ENCODE data around the gene CLSTN1.
A peak's percentile ranks its signal among the peaks of the same experiment; 100 is the strongest.

CLSTN1 gene

GRCh38 chr1:9823943-9824701, at the start of gene CLSTN1:
CLSTN1 (minus strand) TSS chr1:9823965; CDS start chr1:9823733, 232 bp downstream.
- peak within 1 kb of the TSS; percentile 87 for H3K27ac ChIP-seq (ENCODE audit: low read length)
- H3K36me3 ChIP-seq (ENCODE audit: control insufficient read depth in 2 of 2, insufficient read depth in 2 of 2, low read length in 2 of 2): no peaks in the 10 kb centered on the region
- H3K27me3 ChIP-seq (ENCODE audit: control insufficient read depth in 1 of 2, insufficient read depth in 2 of 2, low read length in 2 of 2): no peaks in the 10 kb centered on the region
- no peaks in the 10 kb centered on the region for H3K9me3 ChIP-seq (ENCODE audit: control insufficient read depth in 2 of 2, low read length in 2 of 2)
- peak within 1 kb of the TSS; percentile 93 to 96 for H3K4me3 ChIP-seq (ENCODE audit: low read length in 2 of 2)
- H3K9ac ChIP-seq (ENCODE audit: low read length in 2 of 2): peak within 1 kb of the TSS; percentile 73 to 75
- H3K4me1 ChIP-seq (ENCODE audit: control insufficient read depth, insufficient read depth, low read length): peaks cover 20% of the 10 kb centered on the region

GRCh38 chr1:9873385-9873784, 49.6 kb upstream of the CLSTN1 start:
- Histone ChIP-seq H3K4me3 (ENCODE audit: low read length in 2 of 2) (no peak overlapping the region), H3K4me1 (ENCODE audit: control insufficient read depth, insufficient read depth, low read length) (peaks cover 12% of the 10 kb centered on the region), H3K27ac (ENCODE audit: low read length) (no peak overlapping the region), H3K27me3 (ENCODE audit: control insufficient read depth in 1 of 2, insufficient read depth in 2 of 2, low read length in 2 of 2) (no peaks in the 10 kb centered on the region), H3K9ac (ENCODE audit: low read length in 2 of 2) (no peak overlapping the region), H3K9me3 (ENCODE audit: control insufficient read depth in 2 of 2, low read length in 2 of 2) (no peaks in the 10 kb centered on the region), H3K36me3 (ENCODE audit: control insufficient read depth in 2 of 2, insufficient read depth in 2 of 2, low read length in 2 of 2) (peaks cover 5 to 12% of the 10 kb centered on the region in 2 donors)

GRCh38 chr1:9872430-9873165, 48.8 kb upstream of the CLSTN1 start:
- no peaks in the 10 kb centered on the region for H3K27me3 ChIP-seq (ENCODE audit: control insufficient read depth in 1 of 2, insufficient read depth in 2 of 2, low read length in 2 of 2)
- H3K9ac ChIP-seq (ENCODE audit: low read length in 2 of 2): no peak overlapping the region
- peaks cover 5 to 12% of the 10 kb centered on the region in 2 donors for H3K36me3 ChIP-seq (ENCODE audit: control insufficient read depth in 2 of 2, insufficient read depth in 2 of 2, low read length in 2 of 2)
- H3K4me3 ChIP-seq (ENCODE audit: low read length in 2 of 2): no peak overlapping the region
- no peak overlapping the region for H3K27ac ChIP-seq (ENCODE audit: low read length)
- no peaks in the 10 kb centered on the region for H3K9me3 ChIP-seq (ENCODE audit: control insufficient read depth in 2 of 2, low read length in 2 of 2)
- peaks cover 12% of the 10 kb centered on the region for H3K4me1 ChIP-seq (ENCODE audit: control insufficient read depth, insufficient read depth, low read length)

- H3K27ac ChIP-seq (ENCODE audit: low read length): no peak overlapping the region
- H3K36me3 ChIP-seq (ENCODE audit: control insufficient read depth in 2 of 2, insufficient read depth in 2 of 2, low read length in 2 of 2): peaks cover 5 to 12% of the 10 kb centered on the region in 2 donors
- no peaks in the 10 kb centered on the region for H3K27me3 ChIP-seq (ENCODE audit: control insufficient read depth in 1 of 2, insufficient read depth in 2 of 2, low read length in 2 of 2)
- no peaks in the 10 kb centered on the region for H3K9me3 ChIP-seq (ENCODE audit: control insufficient read depth in 2 of 2, low read length in 2 of 2)
- no peak overlapping the region for H3K4me3 ChIP-seq (ENCODE audit: low read length in 2 of 2)
- no peak overlapping the region for H3K9ac ChIP-seq (ENCODE audit: low read length in 2 of 2)
- H3K4me1 ChIP-seq (ENCODE audit: control insufficient read depth, insufficient read depth, low read length): peaks cover 12% of the 10 kb centered on the region
These were observed 48.1 kb upstream of the CLSTN1 start for GRCh38 chr1:9871707-9872425.

GRCh38 chr1:9871021-9871420, 47.3 kb upstream of the CLSTN1 start:
- Histone ChIP-seq H3K4me1 (ENCODE audit: control insufficient read depth, insufficient read depth, low read length) (peaks cover 12% of the 10 kb centered on the region), H3K36me3 (ENCODE audit: control insufficient read depth in 2 of 2, insufficient read depth in 2 of 2, low read length in 2 of 2) (peaks cover 5 to 14% of the 10 kb centered on the region in 2 donors), H3K9ac (ENCODE audit: low read length in 2 of 2) (no peak overlapping the region), H3K27me3 (ENCODE audit: control insufficient read depth in 1 of 2, insufficient read depth in 2 of 2, low read length in 2 of 2) (no peaks in the 10 kb centered on the region), H3K4me3 (ENCODE audit: low read length in 2 of 2) (no peak overlapping the region), H3K27ac (ENCODE audit: low read length) (no peak overlapping the region), H3K9me3 (ENCODE audit: control insufficient read depth in 2 of 2, low read length in 2 of 2) (no peaks in the 10 kb centered on the region)

GRCh38 chr1:9870572-9870971, 46.8 kb upstream of the CLSTN1 start:
- H3K4me3 ChIP-seq (ENCODE audit: low read length in 2 of 2): no peak overlapping the region
- H3K36me3 ChIP-seq (ENCODE audit: control insufficient read depth in 2 of 2, insufficient read depth in 2 of 2, low read length in 2 of 2): peaks cover 5 to 14% of the 10 kb centered on the region in 2 donors
- H3K9me3 ChIP-seq (ENCODE audit: control insufficient read depth in 2 of 2, low read length in 2 of 2): no peaks in the 10 kb centered on the region
- no peak overlapping the region for H3K9ac ChIP-seq (ENCODE audit: low read length in 2 of 2)
- H3K27ac ChIP-seq (ENCODE audit: low read length): no peak overlapping the region
- H3K27me3 ChIP-seq (ENCODE audit: control insufficient read depth in 1 of 2, insufficient read depth in 2 of 2, low read length in 2 of 2): no peaks in the 10 kb centered on the region
- H3K4me1 ChIP-seq (ENCODE audit: control insufficient read depth, insufficient read depth, low read length): peaks cover 11% of the 10 kb centered on the region

- Histone ChIP-seq H3K36me3 (ENCODE audit: control insufficient read depth in 2 of 2, insufficient read depth in 2 of 2, low read length in 2 of 2) (peaks cover 5 to 14% of the 10 kb centered on the region in 2 donors), H3K27me3 (ENCODE audit: control insufficient read depth in 1 of 2, insufficient read depth in 2 of 2, low read length in 2 of 2) (no peaks in the 10 kb centered on the region), H3K27ac (ENCODE audit: low read length) (no peak overlapping the region), H3K4me1 (ENCODE audit: control insufficient read depth, insufficient read depth, low read length) (peaks cover 3% of the 10 kb centered on the region), H3K4me3 (ENCODE audit: low read length in 2 of 2) (no peak overlapping the region), H3K9me3 (ENCODE audit: control insufficient read depth in 2 of 2, low read length in 2 of 2) (no peaks in the 10 kb centered on the region), H3K9ac (ENCODE audit: low read length in 2 of 2) (no peak overlapping the region)
These were observed 46.1 kb upstream of the CLSTN1 start for GRCh38 chr1:9869831-9870251.

- no peak overlapping the region for H3K4me3 ChIP-seq (ENCODE audit: low read length in 2 of 2)
- H3K9me3 ChIP-seq (ENCODE audit: control insufficient read depth in 2 of 2, low read length in 2 of 2): no peaks in the 10 kb centered on the region
- H3K36me3 ChIP-seq (ENCODE audit: control insufficient read depth in 2 of 2, insufficient read depth in 2 of 2, low read length in 2 of 2): peaks cover 5 to 16% of the 10 kb centered on the region in 2 donors
- H3K27me3 ChIP-seq (ENCODE audit: control insufficient read depth in 1 of 2, insufficient read depth in 2 of 2, low read length in 2 of 2): no peaks in the 10 kb centered on the region
- no peak overlapping the region for H3K27ac ChIP-seq (ENCODE audit: low read length)
- no peak overlapping the region for H3K9ac ChIP-seq (ENCODE audit: low read length in 2 of 2)
- no peaks in the 10 kb centered on the region for H3K4me1 ChIP-seq (ENCODE audit: control insufficient read depth, insufficient read depth, low read length)
These were observed 44.5 kb upstream of the CLSTN1 start for GRCh38 chr1:9868244-9868590.

- Histone ChIP-seq H3K4me1 (ENCODE audit: control insufficient read depth, insufficient read depth, low read length) (no peaks in the 10 kb centered on the region), H3K4me3 (ENCODE audit: low read length in 2 of 2) (no peak overlapping the region), H3K36me3 (ENCODE audit: control insufficient read depth in 2 of 2, insufficient read depth in 2 of 2, low read length in 2 of 2) (peaks cover 5 to 16% of the 10 kb centered on the region in 2 donors), H3K27ac (ENCODE audit: low read length) (no peak overlapping the region), H3K9me3 (ENCODE audit: control insufficient read depth in 2 of 2, low read length in 2 of 2) (no peaks in the 10 kb centered on the region), H3K9ac (ENCODE audit: low read length in 2 of 2) (no peak overlapping the region), H3K27me3 (ENCODE audit: control insufficient read depth in 1 of 2, insufficient read depth in 2 of 2, low read length in 2 of 2) (no peaks in the 10 kb centered on the region)
These were observed 43.9 kb upstream of the CLSTN1 start for GRCh38 chr1:9867408-9868243.

- Histone ChIP-seq H3K36me3 (ENCODE audit: control insufficient read depth in 2 of 2, insufficient read depth in 2 of 2, low read length in 2 of 2) (peaks cover 5 to 16% of the 10 kb centered on the region in 2 donors), H3K4me1 (ENCODE audit: control insufficient read depth, insufficient read depth, low read length) (no peaks in the 10 kb centered on the region), H3K27me3 (ENCODE audit: control insufficient read depth in 1 of 2, insufficient read depth in 2 of 2, low read length in 2 of 2) (no peaks in the 10 kb centered on the region), H3K27ac (ENCODE audit: low read length) (no peak overlapping the region), H3K9ac (ENCODE audit: low read length in 2 of 2) (no peak overlapping the region), H3K9me3 (ENCODE audit: control insufficient read depth in 2 of 2, low read length in 2 of 2) (no peaks in the 10 kb centered on the region), H3K4me3 (ENCODE audit: low read length in 2 of 2) (no peak overlapping the region)
These were observed 43.1 kb upstream of the CLSTN1 start for GRCh38 chr1:9866836-9867235.

All from stomach smooth muscle (tissue), 2 donors.